SK-N-SH (cell line): Measurements from ENCODE around the gene BRD9. TPM values are rescaled to one million over a fixed set of nuclear protein-coding genes. Genes with fewer than 3 reads are reported as not detected.
A peak's percentile ranks its signal among the peaks of the same experiment; 100 is the strongest.

Source experiments
- CTCF ChIA-PET: fragments of 300-600, 350-600 bp; formaldehyde crosslinking; extraction: SDS; loops from one replicate; lab custom pipeline; 2021; lab: Yijun Ruan, JAX
- POLR2A ChIA-PET: fragments of 350-600 bp; sonication (Branson Sonifier 250); formaldehyde crosslinking; extraction: SDS; loops from one replicate; lab custom pipeline; 2020; ENCODE audit warnings: antibody characterized with exemption, inconsistent platforms; lab: Yijun Ruan, JAX
- DNase-seq: peaks from one replicate; pipeline ENCODE4 v3.0.0; 2012
- H2AFZ ChIP-seq: fragments of 200-600 bp; sonication (generic); 2 replicates; pipeline ENCODE4 v1.8.1; 2016; ENCODE audit warnings: antibody characterized with exemption, mild to moderate bottlenecking, low read depth
- H3F3A ChIP-seq: fragments of 200-600 bp; sonication (generic); replicated peaks from 2 replicates; pipeline ENCODE3; 2016; ENCODE audit warnings: antibody characterized with exemption, mild to moderate bottlenecking; ENCODE audit not compliant: insufficient read depth
- H3K27ac ChIP-seq, 2 experiments: fragments of 200-500 bp in 1 of 2; fragments of 200-600 bp in 1 of 2; sonication (Bioruptor generic) in 1 of 2; sonication (generic), shearing (Covaris generic) in 1 of 2; 2 replicates each; pipeline versions ENCODE4 v1.5.1 to v1.6.1; 2014 to 2016; ENCODE audit warnings: low read depth in 2 of 2, inconsistent platforms in 1 of 2, low read length in 1 of 2, mild to moderate bottlenecking in 1 of 2, mixed read lengths in 1 of 2
- H3K27me3 ChIP-seq: fragments of 200-600 bp; sonication (generic), shearing (Covaris generic); 2 replicates; pipeline ENCODE4 v1.6.1; 2016; ENCODE audit warnings: mixed run types; ENCODE audit not compliant: insufficient read depth
- H3K36me3 ChIP-seq, 2 experiments: fragments of 200-500 bp in 1 of 2; fragments of 200-600 bp in 1 of 2; sonication (Bioruptor generic) in 1 of 2; sonication (generic) in 1 of 2; replicated peaks in 1 of 2; 2 replicates each; pipeline versions ENCODE3 to v1.5.1; 2014 to 2016; ENCODE audit warnings: low read length in 1 of 2, mild to moderate bottlenecking in 1 of 2; ENCODE audit not compliant: insufficient read depth in 2 of 2, control insufficient read depth in 1 of 2
- H3K4me1 ChIP-seq, 2 experiments: fragments of 200-500 bp in 1 of 2; fragments of 200-600 bp in 1 of 2; sonication (Bioruptor generic) in 1 of 2; sonication (generic), shearing (Covaris generic) in 1 of 2; 2 replicates each; pipeline versions ENCODE4 v1.5.1 to v1.6.1; 2014 to 2016; ENCODE audit warnings: low read depth in 1 of 2, low read length in 1 of 2, mixed run types in 1 of 2; ENCODE audit not compliant: insufficient read depth in 2 of 2, control insufficient read depth in 1 of 2
- H3K4me2 ChIP-seq: fragments of 200-600 bp; sonication (generic), shearing (Covaris generic); 2 replicates; pipeline ENCODE4 v1.6.1; 2017; ENCODE audit warnings: mixed run types
- H3K4me3 ChIP-seq, 2 experiments: fragments of 200-500 bp in 1 of 2; fragments of 200-600 bp in 1 of 2; sonication (Bioruptor generic) in 1 of 2; sonication (generic), shearing (Covaris generic) in 1 of 2; 2 replicates each; pipeline versions ENCODE4 v1.5.1 to v1.8.1; 2014 to 2016; ENCODE audit warnings: low read depth in 2 of 2, inconsistent platforms in 1 of 2, low read length in 1 of 2, mild to moderate bottlenecking in 1 of 2, mixed read lengths in 1 of 2, moderate library complexity in 1 of 2
- H3K79me2 ChIP-seq: fragments of 200-600 bp; sonication (generic); 2 replicates; pipeline ENCODE4 v1.8.1; 2017; ENCODE audit warnings: mild to moderate bottlenecking; ENCODE audit not compliant: insufficient read depth
- H3K9ac ChIP-seq: fragments of 200-600 bp; sonication (generic); 2 replicates; pipeline ENCODE4 v1.6.1; 2017; ENCODE audit warnings: mixed run types
- H3K9me2 ChIP-seq: fragments of 200-600 bp; sonication (generic); 2 replicates; pipeline ENCODE4 v1.6.1; 2017; ENCODE audit warnings: mixed run types
- H3K9me3 ChIP-seq: fragments of 200-600 bp; sonication (generic); 2 replicates; pipeline ENCODE4 v1.6.1; 2017; ENCODE audit warnings: mixed run types, mild to moderate bottlenecking, moderate library complexity
- H4K20me1 ChIP-seq: fragments of 200-600 bp; sonication (generic); 2 replicates; pipeline ENCODE4 v1.6.1; 2017; ENCODE audit warnings: mild to moderate bottlenecking, mixed run types; ENCODE audit not compliant: insufficient read depth
- CHD2 ChIP-seq: fragments of 150-350 bp; IDR thresholded peaks from 2 replicates; pipeline ENCODE4 v1.6.1; 2018; ENCODE audit warnings: low read length; ENCODE audit not compliant: partially characterized antibody
- CTCF ChIP-seq: fragments of 200-600 bp; sonication (generic); IDR thresholded peaks from 2 replicates; pipeline ENCODE4 v1.6.1; 2017; ENCODE audit warnings: antibody characterized with exemption, mild to moderate bottlenecking, moderate library complexity
- ELF1 ChIP-seq: IDR thresholded peaks from 2 replicates; pipeline ENCODE4 v1.4.0; 2012
- IRF3 ChIP-seq: fragments of 150-350 bp; IDR thresholded peaks from 2 replicates; pipeline ENCODE4 v1.6.1; 2016; ENCODE audit warnings: mild to moderate bottlenecking, low read depth, low read length
- MAX ChIP-seq: IDR thresholded peaks from 2 replicates; pipeline ENCODE4 v1.4.0; 2012; ENCODE audit warnings: low read depth
- MEF2A ChIP-seq: IDR thresholded peaks from 2 replicates; pipeline ENCODE4 v1.4.0; 2012; ENCODE audit warnings: low read depth, borderline replicate concordance
- MXI1 ChIP-seq: IDR thresholded peaks from 2 replicates; pipeline ENCODE4 v1.6.1; 2012; ENCODE audit warnings: mild to moderate bottlenecking, low read depth, low read length, improper control_type of control experiment
- NFIC ChIP-seq: IDR thresholded peaks from 2 replicates; pipeline ENCODE4 v1.4.0; 2012; ENCODE audit warnings: borderline replicate concordance
- RAD21 ChIP-seq: IDR thresholded peaks from 2 replicates; pipeline ENCODE4 v1.6.1; 2012; ENCODE audit warnings: mild to moderate bottlenecking, low read length
- REST ChIP-seq: IDR thresholded peaks from 2 replicates; pipeline ENCODE4 v1.6.1; 2012; ENCODE audit warnings: mild to moderate bottlenecking, low read depth, low read length, moderate library complexity
- SIN3A ChIP-seq: IDR thresholded peaks from 2 replicates; pipeline ENCODE4 v1.6.1; 2012; ENCODE audit warnings: low read depth, mild to moderate bottlenecking, low read length, moderate library complexity, borderline replicate concordance
- SMC3 ChIP-seq: IDR thresholded peaks from 2 replicates; pipeline ENCODE4 v1.6.1; 2012; ENCODE audit warnings: low read depth, low read length, improper control_type of control experiment
- USF1 ChIP-seq: IDR thresholded peaks from 2 replicates; pipeline ENCODE4 v1.4.0; 2012; ENCODE audit warnings: low read depth, borderline replicate concordance
- USF2 ChIP-seq: fragments of 150-350 bp; IDR thresholded peaks from 2 replicates; pipeline ENCODE4 v1.6.1; 2017; ENCODE audit warnings: antibody characterized with exemption, low read length, low read depth, borderline replicate concordance
- ZBTB33 ChIP-seq: IDR thresholded peaks from 2 replicates; pipeline ENCODE4 v1.4.0; 2012; ENCODE audit warnings: low read depth, borderline replicate concordance
- WGBS: methylation state at CpG from one replicate; pipeline ENCODE4 v1.1.6; 2017; ENCODE audit warnings: low lambda C conversion rate; 5-methylcytosine and 5-hydroxymethylcytosine counted together
- polyA plus RNA-seq, 3 experiments: library from polyadenylated mRNA; depleted of rRNA; stranded (reverse); fragments of >200 nt; gene quantifications; 2 replicates each; pipeline ENCODE4 v1.2.3, GENCODE V29; 2012

BRD9 gene
- polyA plus RNA-seq, 1 of the 3 experiments (the other 2 are of a cell fraction) = 19.5 TPM

- Histone ChIP-seq H2AFZ (no peak overlapping the region), H3F3A (no peaks in the 10 kb centered on the region), H3K27me3 (no peaks in the 10 kb centered on the region), H3K9me3 (no peaks in the 10 kb centered on the region), H3K4me3 (peak overlapping the region in 1 of 2 experiments; percentile 7; a peak in 1 of 4 replicates), H3K9ac (no peak overlapping the region), H4K20me1 (no peaks in the 10 kb centered on the region), H3K4me1 (no peaks in the 10 kb centered on the region), H3K4me2 (no peak overlapping the region), H3K36me3 (peaks cover 2 to 7% of the 10 kb centered on the region in 2 experiments), H3K79me2 (no peaks in the 10 kb centered on the region), H3K27ac (no peak overlapping the region), H3K9me2 (no peaks in the 10 kb centered on the region)
- ChIA-PET CTCF (interaction anchor here (0.5 to 9.2 kb wide), 56 partner anchors 9 to 747 kb away, joined by 3 to 119 read pairs (median 4); partner anchors contain the start of gene NKD2), POLR2A (no interaction called here)
- peak; percentile 94 for DNase-seq
- no peak for TF ChIP-seq ELF1
- peak; percentile 91 for TF ChIP-seq RAD21
- TF ChIP-seq MEF2A = no peak
- TF ChIP-seq MAX = no peak
- TF ChIP-seq SIN3A = no peak
- no peak for TF ChIP-seq USF1
- TF ChIP-seq REST = no peak
- TF ChIP-seq NFIC = no peak
- no peak for TF ChIP-seq ZBTB33
- TF ChIP-seq CHD2 = no peak
- no peak for TF ChIP-seq MXI1
- TF ChIP-seq SMC3 = peak; percentile 93
- no peak for TF ChIP-seq IRF3
- peak; percentile 83 for TF ChIP-seq CTCF
- no peak for TF ChIP-seq USF2
- WGBS = 40% methylated on average over 5 of the region's 17 CpGs
Measured at GRCh38 chr5:923281-923873, 30.8 kb upstream of the BRD9 start.
